GM21529 (cell line): Measurements from ENCODE around the gene SOX5.
"Not testable (repeated sequence)": the region's sequence is repeated elsewhere in the genome, so short reads cannot be mapped to it uniquely, and the experiment has no call there.

ENCODE experiments used
- ATAC-seq: cut with Tn5 transposase; IDR thresholded peaks from one replicate; pipeline ENCODE4 v1.9.1; 2021; ENCODE audit not compliant: unreplicated experiment

Gene SOX5

DNA sequence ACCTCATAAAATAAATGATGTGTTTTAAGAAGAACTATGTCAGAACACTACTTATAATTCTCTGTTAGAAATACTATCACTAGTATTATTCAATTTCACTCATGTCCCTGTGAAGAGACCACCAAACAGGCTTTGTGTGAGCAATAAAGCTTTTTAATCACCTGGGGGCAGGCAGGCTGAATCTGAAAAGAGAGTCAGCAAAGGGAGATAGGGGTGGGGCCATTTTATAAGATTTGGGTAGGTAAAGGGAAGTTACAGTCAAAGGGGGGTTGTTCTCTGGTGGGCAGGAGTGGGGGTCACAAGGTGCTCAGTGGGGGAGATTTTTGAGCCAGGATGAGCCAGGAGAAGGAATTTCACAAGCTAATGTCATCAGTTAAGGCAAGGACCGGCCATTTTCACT, 443.7 kb downstream of the SOX5 start:
- not testable (repeated sequence) for ATAC-seq

DNA sequence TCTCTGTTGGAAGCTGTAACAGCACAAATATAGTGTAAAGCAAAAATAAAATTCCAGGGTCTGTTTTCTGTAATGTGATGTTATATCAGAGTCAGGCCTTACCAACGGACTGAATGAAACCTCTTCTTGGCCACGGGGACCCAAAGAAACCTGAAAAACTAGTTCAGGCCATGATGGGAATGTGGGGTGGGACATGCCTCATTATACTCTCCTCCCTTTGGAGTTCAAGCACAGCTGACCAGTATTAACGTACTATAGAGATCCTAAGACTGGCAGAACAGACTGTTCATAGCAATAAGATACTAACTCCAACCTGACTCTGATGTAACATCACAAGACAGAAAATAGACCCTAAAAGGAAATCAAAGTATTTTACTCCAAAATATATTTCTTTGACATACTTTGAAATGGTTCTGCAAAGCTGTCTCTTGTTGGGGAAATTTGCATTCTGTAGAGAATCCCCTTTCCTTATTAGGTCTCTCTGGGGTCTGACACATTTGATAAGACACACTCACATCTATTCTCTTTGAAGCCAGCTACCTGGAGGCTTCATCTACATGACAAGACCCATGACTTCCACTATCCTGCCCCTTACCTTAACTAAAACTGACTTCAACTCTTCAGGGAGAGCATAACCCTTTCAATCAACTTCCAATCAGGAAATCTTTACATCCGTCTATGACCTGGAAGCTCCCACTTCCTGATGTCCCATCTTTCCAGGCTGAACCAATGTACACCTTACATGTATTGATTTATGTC, 444.6 kb downstream of the SOX5 start:
- ATAC-seq, result no peak

DNA sequence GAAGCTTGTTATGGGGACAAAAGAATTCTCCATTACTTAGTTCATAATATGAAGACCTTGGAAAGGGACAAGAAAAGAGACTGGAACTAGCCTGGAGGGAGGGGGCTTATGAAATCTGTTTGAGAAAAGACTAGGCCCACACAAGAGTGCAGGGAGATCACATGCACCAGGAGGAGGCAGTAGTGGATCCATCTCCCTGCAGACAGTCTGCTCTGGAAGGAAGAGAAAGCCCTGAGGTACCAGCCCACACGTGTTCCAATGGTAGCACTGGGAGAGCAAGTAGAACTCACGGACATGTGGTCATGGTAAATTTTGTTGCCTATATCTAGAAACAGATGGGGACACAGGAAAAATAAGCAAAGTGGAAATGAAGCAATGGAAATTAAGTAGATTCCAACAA, 445.4 kb downstream of the SOX5 start:
- no peak for ATAC-seq

DNA sequence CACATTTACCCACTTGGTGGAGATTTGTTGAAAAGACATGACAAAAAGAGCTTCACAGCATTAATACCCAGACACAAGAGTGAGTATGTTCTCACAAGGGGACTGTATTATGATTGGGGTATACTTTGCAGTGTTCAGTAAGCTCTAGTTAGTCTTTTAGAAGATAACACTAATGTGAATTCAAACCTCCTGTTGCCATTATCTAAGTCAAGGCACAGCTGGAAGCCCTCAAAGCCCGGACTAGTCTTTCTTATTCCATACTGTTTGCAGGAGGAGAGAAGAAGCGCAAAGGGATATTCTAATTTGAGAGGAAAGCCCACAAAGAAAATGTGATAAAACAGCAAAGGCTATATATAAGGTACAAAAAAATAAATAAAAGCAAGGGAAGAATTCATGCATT, 445.9 kb downstream of the SOX5 start:
- no peak for ATAC-seq

DNA sequence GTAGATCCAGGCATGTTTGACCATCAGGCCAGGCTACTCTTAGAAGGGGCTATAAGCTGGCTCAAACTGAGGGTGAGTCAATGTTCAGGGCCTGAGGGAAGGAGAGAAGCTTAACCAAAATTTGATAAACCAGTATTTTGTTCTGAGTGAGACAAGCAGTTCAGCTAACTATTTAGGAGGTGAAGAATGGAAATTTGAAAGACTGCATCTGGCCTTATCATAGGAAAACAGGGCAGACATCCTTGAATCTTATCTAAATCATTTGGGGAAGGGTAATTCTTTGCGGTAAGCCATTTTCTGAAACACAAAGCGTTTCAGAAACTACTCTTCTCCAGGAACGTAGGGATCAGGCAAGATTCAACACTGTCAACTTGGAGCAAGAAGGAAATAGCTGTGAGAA, 447.2 kb downstream of the SOX5 start:
- ATAC-seq, result no peak

DNA sequence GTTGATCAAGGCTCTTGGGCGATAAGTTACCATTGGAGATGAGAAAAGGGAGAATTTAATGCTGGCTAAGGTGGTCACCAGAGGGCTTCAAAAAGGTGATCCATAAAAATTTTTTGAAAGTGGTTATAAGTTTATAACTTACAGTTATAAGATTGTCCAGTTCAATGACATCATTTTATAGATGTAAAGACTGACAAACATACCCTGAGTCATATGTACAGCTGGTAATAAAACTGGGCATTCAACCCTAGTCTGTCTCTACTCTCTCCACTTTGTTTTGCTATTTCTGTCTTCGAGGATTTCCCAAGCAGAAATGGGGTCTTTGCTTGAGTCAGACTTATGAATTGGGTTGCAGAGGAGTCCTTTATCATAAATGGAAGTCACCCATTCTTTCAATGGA, 454.0 kb downstream of the SOX5 start:
- ATAC-seq, result no peak

DNA sequence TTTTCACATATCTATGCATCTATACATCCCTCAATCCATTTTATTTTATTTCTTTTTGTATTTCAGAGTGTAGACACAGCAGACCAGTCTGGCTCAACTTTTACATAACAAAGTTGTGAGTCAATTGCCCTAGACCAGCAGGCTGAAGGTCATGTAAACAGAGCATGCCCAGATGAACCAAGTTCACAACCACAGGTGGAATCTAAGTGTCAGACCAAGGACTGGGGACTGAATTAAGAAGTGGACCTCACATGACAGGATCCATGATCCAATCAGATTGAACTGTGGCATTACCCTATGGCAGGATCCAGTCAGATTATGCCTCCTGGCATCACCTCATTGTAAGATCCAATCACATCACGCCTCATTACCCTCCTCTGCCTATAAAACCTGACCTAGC, 455.8 kb downstream of the SOX5 start:
- no peak for ATAC-seq

DNA sequence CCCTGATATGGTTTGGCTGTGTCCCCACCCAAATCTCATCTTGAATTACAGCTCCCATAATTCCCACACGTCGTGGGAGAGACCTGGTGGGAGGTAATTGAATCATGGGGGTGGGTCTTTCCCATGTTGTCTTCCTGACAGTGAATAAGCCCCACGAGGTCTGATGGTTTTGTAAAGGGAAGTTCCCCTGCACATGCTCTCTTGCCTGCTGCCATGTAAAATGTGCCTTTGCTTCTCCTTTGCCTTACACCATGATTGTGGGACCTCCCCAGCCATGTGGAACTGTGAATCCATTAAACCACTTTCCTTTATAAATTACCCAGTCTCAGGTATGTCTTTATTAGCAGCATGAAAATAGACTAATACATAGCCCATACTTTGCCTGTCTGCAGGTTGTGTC, 458.4 kb downstream of the SOX5 start:
- not testable (repeated sequence) for ATAC-seq

DNA sequence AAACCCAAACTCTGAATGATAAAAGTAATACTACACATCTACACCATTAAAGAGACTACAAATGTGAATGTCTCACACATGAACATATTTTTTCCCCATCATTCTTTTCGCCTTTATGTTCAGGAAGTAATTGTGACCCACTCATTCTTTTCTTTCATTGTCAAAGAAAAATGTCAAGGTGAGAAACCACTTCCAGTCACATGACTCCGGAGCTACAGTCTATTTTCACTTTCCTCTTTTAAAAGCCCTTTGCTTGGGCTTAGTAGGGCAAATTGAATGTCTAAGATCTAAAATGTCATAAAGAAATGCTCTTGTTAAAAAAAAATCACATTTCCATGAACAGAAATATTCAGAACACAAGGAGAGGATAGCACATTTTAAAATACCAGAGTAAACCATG, 461.3 kb downstream of the SOX5 start:
- no peak for ATAC-seq

DNA sequence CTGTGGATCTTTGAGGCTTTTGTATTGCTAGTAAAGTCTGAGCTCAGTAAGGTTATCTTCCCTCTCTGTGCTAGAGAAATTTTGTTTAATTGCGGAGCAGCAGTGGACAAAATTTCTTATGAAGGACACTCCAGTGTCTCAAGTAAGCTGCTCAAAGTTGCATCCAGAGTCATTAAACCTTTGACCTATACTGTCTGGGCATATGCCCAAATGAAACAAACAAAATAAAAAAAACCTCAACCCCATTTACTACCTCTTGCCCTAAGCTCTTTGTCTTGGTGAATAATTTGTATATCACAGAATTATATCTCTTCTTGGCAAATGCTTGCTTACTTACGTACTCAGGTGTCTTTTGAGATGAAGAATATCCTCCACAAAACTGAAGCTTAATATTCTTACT, 465.2 kb downstream of the SOX5 start:
- no peak for ATAC-seq

DNA sequence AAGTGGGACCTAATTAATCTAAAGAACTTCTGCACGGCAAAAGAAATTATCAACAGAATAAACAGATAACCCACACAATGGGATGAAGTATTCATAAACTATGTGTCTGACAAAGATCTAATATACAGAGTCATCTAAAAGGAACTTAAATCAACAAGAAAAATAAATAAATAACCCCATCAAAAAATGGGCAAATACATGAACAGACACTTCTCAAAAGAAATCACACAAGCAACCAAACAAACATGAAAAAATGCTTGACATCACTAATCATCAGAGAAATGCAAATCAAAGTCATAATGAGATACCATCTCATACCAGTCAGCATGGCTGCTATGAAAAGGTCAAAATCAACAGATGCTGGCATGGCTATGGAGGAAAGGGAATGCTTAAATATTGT, 466.9 kb downstream of the SOX5 start:
- no peak for ATAC-seq
